Measurements from ENCODE around the gene ALG1.
"Not testable (repeated sequence)": the region's sequence is repeated elsewhere in the genome, so short reads cannot be mapped to it uniquely, and the experiment has no call there.

Gene ALG1, protein sequence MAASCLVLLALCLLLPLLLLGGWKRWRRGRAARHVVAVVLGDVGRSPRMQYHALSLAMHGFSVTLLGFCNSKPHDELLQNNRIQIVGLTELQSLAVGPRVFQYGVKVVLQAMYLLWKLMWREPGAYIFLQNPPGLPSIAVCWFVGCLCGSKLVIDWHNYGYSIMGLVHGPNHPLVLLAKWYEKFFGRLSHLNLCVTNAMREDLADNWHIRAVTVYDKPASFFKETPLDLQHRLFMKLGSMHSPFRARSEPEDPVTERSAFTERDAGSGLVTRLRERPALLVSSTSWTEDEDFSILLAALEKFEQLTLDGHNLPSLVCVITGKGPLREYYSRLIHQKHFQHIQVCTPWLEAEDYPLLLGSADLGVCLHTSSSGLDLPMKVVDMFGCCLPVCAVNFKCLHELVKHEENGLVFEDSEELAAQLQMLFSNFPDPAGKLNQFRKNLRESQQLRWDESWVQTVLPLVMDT

DNA sequence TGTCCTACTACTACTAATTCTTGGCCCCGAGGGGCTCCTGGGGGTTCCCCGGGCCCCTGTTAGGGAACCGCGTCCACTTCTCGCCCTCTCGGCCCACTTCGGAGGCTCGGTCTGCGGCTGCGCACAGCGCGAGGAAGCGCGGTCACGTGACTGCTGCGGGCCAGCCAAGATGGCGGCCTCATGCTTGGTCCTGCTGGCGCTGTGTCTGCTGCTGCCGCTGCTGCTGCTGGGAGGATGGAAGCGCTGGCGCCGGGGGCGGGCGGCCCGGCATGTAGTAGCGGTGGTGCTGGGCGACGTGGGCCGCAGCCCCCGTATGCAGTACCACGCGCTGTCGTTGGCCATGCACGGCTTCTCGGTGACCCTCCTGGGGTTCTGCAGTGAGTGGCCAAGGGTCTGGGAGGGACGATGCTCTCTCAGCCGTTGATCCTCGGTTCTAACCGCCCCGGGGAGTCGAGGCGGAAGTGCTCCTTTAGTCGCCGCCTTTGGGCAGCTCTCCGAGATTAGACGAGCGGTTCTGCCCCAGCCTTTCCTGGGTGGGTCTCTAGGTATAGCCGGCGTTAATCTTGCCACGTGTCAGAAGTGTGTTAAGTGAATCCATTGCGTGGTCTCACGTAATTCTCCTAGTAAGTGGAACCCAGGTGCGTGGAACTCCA, at the start of gene ALG1:
ALG1 (plus strand) TSS at position 163 of the 653 bp plus-strand sequence; CDS start at position 170, 7 bp downstream.
- DNase-seq, result peak; percentile 84 to 93

DNA sequence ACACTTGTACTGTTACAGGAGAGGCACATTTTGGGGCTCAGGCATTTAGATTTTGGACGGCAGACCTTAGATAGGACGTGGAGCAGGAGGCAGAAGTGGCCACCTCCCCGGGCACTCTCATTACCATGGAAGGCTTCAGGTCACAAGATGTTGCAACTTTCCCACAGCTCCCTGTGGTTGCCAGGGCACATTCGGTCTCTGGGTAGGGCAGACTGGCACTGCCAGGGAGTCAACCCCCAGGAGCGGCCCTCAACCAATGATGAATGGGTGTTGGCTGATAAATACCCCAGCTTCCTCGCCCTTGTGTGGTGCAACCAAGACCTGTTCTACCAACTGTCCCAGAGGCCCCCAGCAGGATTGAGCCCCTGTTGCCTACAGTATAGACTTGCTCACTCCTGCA, 49.1 kb upstream of the ALG1 start:
- no peak for DNase-seq

DNA sequence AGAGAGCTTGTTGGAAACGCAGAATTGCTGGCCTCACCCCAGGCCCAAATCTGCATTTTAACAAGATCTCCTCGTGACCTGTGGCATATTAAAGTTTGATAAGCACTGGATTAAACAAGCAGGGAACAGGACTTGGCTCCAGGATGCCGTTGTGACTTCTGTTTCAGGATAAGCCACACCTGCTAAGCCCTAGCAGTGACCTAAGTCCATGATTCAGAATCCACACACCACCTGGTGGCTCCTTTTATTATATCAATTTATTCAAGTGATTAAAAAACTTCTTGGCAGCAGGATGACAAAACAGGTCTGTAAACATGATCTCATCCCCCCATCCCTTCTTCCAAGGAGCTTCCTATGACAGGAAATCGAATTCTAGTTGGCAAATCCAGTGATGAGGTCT, 47.0 kb upstream of the ALG1 start:
- peak in 1 of 2 experiments; percentile 18 for DNase-seq

DNA sequence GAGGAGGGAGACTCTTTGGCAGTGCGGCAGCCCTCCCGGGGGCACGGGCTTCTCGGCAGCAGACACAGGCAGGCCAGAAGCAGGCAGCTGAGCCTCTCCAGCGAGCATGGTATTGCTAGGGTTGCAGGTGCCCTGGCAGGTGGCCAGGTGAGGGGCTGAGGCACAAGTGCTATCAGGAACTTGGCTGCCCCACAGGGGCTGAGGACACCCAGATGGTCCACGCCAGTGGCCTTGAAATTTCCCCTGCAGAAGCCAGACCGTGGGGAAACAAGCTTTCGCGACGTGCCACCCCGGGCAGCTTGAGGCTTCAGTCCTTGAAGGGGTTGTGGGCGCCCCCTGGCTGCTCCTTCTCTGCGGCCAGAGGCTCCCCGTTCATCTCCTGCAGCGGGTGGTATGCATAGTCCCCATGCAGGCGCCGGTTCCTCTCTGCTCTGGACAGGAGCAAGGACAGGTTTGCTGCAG, 46.4 kb upstream of the ALG1 start:
- DNase-seq, result peak; percentile 18 to 21

DNA sequence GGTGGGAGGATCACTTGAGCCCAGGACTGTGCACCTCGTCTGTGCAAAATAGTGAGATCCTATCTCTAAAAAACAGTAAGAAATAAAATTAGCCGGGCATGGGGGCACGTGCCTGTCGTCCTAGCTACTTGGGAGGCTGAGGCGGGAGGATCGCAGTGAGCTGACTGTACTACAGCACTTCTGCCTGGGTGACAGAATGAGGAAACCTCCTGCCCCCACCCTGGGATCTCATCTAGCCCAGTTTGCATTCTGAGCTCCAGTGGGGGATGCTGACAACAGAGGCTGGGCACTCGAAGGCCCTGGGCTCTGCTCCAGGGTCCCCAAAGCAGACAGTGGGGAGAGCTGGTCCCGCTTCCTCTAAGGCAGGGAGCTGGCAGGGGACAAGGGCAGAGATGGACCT, 45.0 kb upstream of the ALG1 start:
- DNase-seq, result no peak

DNA sequence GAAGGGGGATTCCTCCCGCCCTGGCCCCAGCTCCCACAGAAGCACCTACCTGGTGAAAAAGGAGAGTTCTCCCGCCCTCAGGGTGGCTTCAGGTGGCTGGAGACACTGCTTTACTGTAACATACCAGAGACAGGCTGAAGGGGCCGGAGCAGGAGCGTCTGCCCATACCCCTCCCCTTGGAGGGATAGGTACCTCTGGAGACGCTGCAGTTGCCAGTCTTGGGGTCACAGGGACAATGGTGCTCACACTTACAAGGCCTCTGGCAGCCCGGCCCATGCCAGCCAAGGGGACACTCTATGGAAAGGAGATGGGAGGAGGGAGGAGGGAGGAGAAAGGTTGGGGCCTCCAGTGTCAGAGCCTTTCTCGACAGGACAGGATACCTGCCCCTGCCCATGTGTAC, 44.6 kb upstream of the ALG1 start:
- no peak for DNase-seq

DNA sequence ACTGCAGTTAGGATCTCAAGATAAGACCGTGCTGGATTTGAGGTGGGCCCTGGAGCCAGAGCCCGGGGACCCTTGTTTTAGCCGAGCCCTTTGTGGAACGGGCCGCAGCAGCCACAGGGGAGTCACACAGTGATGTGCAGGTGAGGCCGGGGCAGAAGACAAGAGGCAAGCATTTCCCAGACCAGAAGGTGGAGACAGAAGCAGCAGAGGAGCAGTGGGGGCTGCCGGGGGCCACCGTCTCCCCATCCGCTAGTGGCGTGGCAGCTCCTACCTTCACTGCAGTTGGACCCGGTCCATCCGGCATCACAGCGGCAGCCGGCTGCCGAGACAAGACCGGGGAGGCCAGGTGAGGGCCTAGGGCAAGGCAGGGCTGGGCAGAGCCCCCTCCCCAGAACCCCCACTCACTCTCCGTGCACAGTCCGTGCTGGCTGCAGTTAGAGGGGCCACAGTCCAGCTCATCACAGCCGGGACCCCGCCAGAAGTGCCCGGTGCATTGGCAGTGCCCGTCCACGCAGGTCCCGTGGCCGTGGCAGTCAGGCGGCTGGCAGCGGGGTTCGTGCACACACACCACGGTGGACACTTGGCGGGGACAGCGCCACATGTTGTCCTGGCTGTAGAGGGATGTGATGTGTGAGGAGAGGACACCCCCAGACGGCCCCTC, 43.9 kb upstream of the ALG1 start:
- DNase-seq, result no peak

DNA sequence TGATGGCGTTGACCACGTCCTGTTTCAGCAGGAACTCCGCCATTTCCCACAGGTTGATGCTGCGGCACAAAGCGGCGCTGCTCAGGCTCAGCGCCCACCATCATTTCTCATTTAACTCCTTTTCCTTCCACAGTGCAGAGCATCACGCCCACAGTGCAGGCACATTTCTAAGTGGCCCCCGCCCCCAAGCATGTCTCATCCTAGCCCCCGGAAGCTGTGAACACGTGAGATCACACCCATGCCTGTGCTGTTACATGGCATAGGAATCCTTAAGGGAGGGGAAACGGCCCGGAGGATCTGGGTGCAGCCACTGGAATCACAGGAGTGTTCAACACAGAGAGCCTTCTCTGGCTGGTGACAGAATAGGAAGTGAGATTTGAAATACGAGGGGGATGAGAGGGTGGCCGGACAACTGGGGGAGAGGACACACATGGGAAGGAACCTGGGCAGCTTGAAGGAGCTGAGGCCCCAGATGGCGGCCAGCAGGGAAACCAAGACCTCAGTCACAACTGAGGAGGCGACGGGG, 42.6 kb upstream of the ALG1 start:
- DNase-seq, result no peak

DNA sequence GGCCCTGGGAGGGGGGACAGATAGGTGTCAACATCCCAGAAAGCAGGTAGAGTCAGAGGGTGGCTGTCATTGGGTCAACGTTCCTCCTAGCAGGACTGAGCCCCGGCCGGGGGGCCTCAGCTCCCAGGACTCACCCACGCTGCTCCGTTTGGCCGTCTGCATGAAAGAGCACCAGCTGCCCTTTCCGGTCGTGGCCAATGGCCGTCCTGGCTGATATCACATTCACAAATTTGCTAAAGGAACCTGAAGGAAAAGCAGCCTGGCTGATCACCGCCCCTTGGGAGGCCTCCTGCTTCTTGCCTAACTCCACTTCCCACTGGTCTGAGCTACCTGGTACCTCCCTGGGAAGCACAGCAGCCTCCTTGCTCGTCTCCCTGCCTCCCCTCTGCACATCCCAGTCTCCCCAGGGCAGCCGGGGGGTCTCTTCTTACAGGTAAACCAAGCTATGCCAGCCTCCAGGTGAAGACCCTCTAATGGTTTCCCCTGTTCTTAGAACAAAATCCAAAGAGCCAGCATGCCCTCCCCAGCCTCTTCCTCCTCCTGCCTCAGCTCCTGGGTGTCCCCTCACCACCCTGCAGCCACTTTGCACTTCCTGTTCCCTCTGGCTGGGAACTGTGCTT, 41.3 kb upstream of the ALG1 start:
- no peak for DNase-seq

DNA sequence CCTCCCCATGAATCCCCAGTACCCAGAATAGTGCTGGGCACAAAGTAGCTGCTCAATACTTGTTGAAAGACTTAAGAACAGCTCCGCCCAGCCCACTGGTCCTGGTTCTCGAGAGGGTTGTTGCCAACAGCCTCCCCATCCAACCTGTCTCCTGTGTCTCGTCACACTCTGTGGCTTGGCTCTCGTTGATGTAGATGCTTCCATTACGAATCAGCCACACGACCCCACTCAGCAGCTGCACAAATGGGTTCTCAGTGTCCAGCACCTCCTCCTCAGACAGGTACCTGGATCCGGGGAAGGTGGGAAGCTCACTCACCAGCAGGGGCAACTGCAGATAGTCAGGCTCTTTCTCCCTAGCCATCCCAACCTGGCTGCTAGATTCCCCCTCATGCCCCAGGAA, 40.0 kb upstream of the ALG1 start:
- DNase-seq, result no peak

DNA sequence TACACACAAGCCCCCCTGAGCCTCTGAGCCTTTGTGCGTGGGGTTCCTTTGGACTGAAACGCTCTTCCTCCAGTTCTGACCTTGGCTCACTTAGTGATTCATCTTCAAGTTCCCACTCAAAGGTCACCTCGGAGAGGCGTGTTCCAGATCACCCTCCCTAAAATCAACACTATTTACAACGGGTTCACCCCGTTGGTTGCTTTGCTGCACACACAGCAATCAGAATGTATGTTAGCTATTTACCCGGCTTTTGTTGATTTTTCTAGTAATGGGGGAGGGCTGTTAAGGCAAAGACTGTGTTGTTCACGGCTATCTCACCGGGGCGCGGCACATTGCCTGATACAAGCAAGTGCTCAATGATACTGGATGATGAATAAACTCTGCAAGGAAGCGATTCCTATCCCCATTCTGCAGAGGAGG, 38.9 kb upstream of the ALG1 start:
- DNase-seq, result no peak

DNA sequence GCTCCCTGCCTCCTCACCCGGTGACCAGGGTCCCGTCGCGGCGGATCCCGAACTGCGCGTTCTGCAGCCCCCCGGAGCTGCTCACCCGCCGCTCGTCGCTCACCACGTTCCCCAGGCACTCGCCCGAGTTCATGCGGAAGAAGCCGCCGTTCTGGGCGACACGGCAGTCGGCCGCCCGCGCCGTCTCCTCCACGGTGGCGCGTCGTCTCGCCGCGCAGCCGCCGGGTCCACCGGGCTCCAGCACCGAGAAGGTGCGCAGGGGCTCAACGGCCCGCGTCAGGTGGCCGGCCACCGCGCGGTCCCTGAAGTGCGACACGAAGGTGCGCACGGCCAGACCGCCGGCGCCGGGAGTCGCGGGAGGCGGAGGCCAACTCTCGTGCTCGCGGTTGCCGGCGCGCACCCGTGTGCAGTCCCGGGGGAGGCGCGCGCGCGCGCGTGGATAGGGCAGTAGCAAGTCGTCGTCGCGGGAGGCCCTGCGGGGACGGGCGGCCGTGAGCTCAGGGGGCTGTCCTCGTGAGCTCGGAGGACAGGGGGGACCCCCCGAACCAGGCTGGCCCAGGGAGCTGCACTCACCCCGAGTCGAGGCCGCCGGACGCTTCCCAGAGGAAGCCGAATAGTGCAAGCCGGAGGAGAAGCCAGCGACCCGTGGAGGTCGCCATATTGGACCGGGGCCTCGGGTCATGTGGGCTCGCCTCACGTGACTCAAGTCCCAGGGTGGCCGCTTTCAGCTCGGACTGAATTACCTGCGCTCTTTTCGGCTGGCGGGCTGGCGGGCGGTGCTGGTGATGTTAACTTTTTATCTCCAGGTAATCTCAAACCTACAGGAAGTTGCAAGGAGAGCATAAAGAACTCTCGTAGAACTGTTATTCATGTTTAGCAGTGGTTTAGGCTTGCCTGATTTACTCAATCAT, 38.1 kb upstream of the ALG1 start, which contains the start of gene NAGPA:
NAGPA (minus strand) TSS at position 680 of the 911 bp plus-strand sequence; CDS start at position 659, 21 bp downstream.
- peak; percentile 75 to 80 for DNase-seq

DNA sequence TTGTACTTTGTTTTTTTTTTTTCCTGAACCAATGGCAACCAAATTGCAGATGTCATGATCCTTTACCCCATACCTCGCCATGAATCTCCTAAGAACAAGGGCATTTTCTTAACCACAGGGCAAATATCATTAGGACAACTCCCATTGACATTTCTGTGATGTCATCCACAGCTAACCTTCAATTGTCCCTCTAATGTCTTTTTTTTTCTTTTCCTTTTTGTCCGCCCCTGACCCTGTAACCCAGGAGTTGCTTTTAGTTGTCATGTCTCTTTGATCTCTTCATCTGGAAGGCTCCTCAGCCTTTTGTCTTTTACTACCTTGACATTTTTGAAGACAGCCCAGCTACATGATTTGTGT, 37.5 kb upstream of the ALG1 start:
- no peak for DNase-seq

DNA sequence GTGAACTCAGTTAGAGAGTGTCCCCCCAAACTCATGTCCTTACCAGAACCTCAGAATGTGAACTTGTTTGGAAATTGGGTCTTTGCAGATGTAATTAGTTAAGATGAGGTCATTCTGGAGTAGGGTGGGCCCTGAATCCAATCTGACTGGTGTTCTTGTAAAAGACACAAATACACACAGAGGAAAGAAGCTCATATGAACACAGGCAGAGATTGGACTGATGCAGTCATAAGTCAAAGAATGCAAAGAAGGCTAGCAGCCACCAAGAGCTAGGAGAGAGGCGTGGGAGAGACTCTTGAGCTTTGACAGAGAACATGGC, 35.8 kb upstream of the ALG1 start:
- no peak for DNase-seq

DNA sequence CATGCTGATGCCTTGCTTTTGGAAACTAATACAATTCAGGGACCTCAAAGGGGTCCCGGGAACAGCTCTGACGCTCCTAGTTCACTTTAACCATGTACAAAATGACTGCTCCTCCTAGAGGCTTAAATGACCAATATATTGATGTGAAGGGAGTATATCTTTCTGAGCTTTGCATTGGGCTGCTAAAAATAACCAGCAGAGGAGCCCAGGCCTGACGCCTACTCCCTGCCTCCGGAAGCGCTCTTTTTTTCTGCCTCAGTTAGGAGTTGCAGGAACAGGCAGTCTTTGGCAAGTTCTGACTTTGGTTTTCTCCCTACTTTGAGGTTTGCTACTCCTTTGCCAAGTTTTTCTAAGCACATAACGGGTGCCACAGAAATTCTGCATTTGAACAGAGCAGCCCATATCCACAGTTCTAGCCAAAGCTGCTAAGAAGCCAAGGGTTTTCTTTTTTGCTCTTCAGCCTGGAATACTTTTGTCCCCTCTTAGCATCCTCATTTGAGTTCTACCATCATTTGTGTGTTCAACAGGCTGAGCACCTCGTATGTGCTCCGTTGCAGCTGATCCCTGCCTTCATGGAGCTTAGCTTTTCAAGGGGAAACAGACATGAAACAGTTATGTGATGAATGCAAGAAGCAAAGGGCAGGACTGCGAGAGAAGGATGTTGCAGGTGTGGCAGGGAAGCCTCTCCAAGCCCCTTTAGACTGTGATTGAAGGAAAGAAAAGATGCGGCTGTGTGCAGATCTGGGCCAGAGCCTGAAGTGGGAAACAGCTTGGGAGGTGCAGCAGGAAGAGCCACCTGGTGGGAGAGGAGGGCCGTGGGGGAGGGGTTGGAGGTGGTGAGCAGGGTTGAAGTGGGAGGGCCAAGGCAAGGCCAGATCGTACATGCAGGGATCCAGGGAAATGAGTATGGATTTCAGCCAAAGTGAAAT, 35.2 kb upstream of the ALG1 start:
- DNase-seq, result no peak

DNA sequence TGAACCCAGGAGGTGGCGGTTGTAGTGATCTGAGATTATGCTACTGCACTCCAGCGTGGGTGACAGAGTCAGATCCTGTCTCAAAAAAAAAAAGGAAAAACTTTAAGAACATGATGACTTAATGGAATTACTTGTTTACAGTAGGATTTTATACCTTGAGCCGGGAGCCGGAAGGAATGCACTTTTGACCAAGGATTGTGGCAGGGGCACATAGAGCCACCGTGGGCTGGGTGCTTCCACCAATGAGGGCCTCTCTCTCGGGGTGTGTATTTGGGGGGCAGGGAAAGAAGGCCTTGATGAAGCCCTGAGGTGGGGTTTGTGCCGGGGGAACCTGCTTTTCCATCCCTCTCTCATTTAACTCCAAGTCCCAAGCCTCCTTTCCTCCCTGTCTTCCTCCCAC, 31.2 kb upstream of the ALG1 start:
- DNase-seq, result no peak

DNA sequence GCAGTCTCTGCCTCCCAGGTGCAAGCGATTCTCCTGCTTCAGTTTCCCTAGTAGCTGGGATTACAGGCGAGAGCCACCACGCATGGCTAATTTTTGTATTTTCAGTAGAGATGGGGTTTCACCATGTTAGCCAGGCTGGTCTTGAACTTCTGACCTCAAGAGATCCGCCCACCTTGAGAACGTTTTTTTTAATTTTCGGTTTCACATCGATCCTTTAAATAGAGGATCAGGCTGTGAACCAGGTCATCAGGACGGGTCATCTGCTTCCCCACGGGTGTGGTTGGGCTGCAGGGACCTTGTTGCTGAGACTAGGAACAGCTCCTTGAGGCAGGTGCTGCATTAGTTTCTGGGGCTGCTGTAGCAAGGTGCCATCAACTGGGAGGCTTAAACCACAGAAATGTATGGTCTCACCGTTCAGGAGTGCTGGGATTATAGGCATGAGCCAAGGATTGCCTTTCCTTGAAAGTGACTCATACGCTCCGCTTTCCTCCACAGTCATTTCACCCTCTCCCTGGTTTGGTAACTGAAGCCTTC, 30.0 kb upstream of the ALG1 start:
- DNase-seq, result no peak

DNA sequence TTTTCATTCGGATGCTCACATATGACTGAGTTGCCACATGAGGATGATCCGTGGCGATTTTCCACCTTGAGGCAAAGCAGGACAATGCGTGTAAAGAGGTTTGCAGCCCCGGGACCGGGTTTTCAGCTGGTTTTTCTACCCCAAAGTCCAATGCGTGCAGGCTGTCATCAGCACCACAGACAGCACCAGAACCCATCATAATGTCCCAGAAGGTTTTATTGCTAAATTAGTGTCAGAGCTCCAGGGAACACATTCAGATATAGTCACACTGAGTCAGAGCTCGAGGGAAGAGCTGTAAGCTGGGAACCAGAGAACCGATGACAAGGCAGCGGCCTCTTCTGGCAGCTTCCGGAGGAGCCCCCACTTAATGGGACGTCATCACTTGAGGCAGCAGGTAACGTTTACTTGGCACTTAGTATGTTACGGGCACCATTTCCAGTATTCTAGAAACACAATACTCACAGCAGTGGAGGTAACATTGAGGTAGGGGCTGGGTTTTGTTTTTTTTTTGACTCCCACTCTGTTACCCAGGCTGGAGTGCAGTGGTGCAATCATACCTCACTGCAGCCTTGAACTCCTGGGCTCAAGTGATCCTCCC, 29.0 kb upstream of the ALG1 start:
- DNase-seq, result no peak

DNA sequence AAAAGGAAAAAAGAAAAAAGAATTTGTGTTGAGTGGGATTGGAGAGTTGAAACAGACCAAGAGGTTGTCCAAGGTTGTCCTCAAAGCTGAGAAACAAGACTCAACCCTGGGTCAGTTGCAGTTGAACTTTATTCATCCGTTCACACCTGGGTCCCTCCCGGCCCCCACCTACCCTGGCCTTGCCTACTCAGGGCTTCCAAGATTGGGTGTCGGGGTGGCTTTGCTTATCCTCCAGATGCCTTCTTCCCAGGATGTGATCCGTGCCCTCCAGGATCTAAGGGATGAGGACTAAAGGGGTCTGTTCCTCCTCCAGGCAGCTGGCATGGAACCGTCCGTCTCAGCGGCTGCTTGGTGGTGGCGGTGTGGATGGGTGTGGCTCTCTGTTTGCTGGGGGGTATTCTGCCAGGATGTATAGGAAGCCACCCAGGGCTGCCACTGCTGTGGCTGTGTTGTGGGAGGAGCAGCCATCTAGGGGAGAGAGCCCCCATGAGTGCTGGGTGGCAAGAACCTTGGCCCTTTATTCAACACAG, 27.6 kb upstream of the ALG1 start:
- DNase-seq, result no peak

DNA sequence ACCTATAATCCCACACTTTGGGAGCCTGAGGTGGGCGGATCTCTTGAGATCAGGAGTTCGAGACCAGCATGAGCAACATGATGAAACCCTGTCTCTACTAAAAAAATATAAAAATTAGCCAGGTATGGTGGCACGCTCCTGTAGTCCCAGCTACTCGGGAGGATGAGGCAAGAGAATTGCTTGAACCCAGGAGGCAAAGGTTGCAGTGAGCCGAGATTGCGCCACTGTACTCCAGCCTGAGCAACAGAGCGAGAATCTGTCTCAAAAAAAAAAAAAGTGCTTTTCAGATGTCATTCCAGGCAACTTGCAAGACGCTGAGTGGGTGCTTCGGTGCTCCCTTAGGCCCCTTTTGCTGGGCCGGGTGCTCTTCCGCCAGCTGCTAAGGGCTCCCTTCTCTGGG, 27.1 kb upstream of the ALG1 start:
- not testable (repeated sequence) for DNase-seq
